Esophagus (tissue), 2 donors: ENCODE results near the gene AUTS2. TPM values are rescaled to one million over a fixed set of nuclear protein-coding genes. Genes with fewer than 3 reads are reported as not detected.

ENCODE experiments used
- H3K27ac ChIP-seq, 2 donors: one replicate each; pipeline ENCODE4 v1.5.1; 2013; ENCODE audit warnings: low read depth in 2 of 2, mild to moderate bottlenecking in 2 of 2, inconsistent platforms in 1 of 2, low read length in 1 of 2, moderate library complexity in 1 of 2
- H3K27me3 ChIP-seq, 2 donors: one replicate each; pipeline ENCODE4 v1.6.1; 2013; ENCODE audit warnings: low read length in 2 of 2, control low read depth in 1 of 2, mild to moderate bottlenecking in 1 of 2; ENCODE audit not compliant: insufficient read depth in 2 of 2, control insufficient read depth in 1 of 2
- H3K36me3 ChIP-seq, 2 donors: one replicate each; pipeline ENCODE4 v1.6.1; 2013; ENCODE audit warnings: low read length in 1 of 2; ENCODE audit not compliant: control insufficient read depth in 2 of 2, insufficient read depth in 2 of 2
- H3K4me1 ChIP-seq, 2 donors: one replicate each; pipeline ENCODE4 v1.6.1; 2013; ENCODE audit warnings: low read length in 1 of 2; ENCODE audit not compliant: control insufficient read depth in 2 of 2, insufficient read depth in 2 of 2
- H3K4me3 ChIP-seq, 2 donors: one replicate each; pipeline ENCODE4 v1.5.1; 2013; ENCODE audit warnings: low read length in 2 of 2, mild to moderate bottlenecking in 2 of 2, low read depth in 1 of 2, moderate library complexity in 1 of 2
- H3K9me3 ChIP-seq, 2 donors: one replicate each; pipeline ENCODE4 v1.6.1; 2013; ENCODE audit warnings: mild to moderate bottlenecking in 2 of 2, low read depth in 1 of 2, low read length in 1 of 2, moderate library complexity in 1 of 2; ENCODE audit not compliant: control insufficient read depth in 2 of 2, insufficient read depth in 1 of 2
- WGBS, 2 donors: extraction: QIAGEN DNeasy Blood & Tissue Kit; methylation state at CpG; one replicate each; pipeline ENCODE4 v1.1.7; 2013; 5-methylcytosine and 5-hydroxymethylcytosine counted together
- polyA plus RNA-seq, 2 donors: library from polyadenylated mRNA; stranded (reverse); fragments of 200-250 nt; gene quantifications; one replicate each; pipeline ENCODE4 v1.2.3, GENCODE V29; 2013
- donor health status: healthy with polysubstance abuse.
- donor health status: Bipolar disorder and iron deficiency.

AUTS2 gene
- polyA plus RNA-seq, 2 donors: 8.3 to 15.6 TPM

GRCh38 chr7:70014472-70015177 is 416.4 kb downstream of the AUTS2 start:
- Histone ChIP-seq H3K27me3 (no peaks in the 10 kb centered on the region), H3K4me1 (no peaks in the 10 kb centered on the region), H3K4me3 (no peak overlapping the region), H3K9me3 (no peaks in the 10 kb centered on the region), H3K27ac (no peak overlapping the region), H3K36me3 (no peaks in the 10 kb centered on the region)
- 49 to 55% methylated on average over 3 of the region's 3 CpGs for WGBS, 2 donors

GRCh38 chr7:70015353-70015752 is 417.1 kb downstream of the AUTS2 start:
- Histone ChIP-seq H3K4me1 (no peaks in the 10 kb centered on the region), H3K4me3 (no peak overlapping the region), H3K9me3 (no peaks in the 10 kb centered on the region), H3K27ac (no peak overlapping the region), H3K36me3 (no peaks in the 10 kb centered on the region), H3K27me3 (no peaks in the 10 kb centered on the region)
- 27 to 33% methylated on average over 1 of the region's 1 CpG for WGBS, 2 donors

GRCh38 chr7:70016044-70016770 is 417.9 kb downstream of the AUTS2 start:
- 48 to 56% methylated on average over 6 of the region's 6 CpGs for WGBS, 2 donors
- H3K4me1 ChIP-seq: no peaks in the 10 kb centered on the region
- no peaks in the 10 kb centered on the region for H3K36me3 ChIP-seq
- no peaks in the 10 kb centered on the region for H3K9me3 ChIP-seq
- no peak overlapping the region for H3K27ac ChIP-seq
- no peaks in the 10 kb centered on the region for H3K27me3 ChIP-seq
- no peak overlapping the region for H3K4me3 ChIP-seq

- Histone ChIP-seq H3K27ac (no peak overlapping the region), H3K9me3 (no peaks in the 10 kb centered on the region)
Observed at GRCh38 chr7:70017357-70017756, 419.1 kb downstream of the AUTS2 start.

GRCh38 chr7:70018700-70019099 is 420.4 kb downstream of the AUTS2 start:
- no peaks in the 10 kb centered on the region for H3K9me3 ChIP-seq
- no peak overlapping the region for H3K4me3 ChIP-seq
- H3K36me3 ChIP-seq: no peaks in the 10 kb centered on the region
- H3K4me1 ChIP-seq: no peaks in the 10 kb centered on the region
- H3K27me3 ChIP-seq: no peaks in the 10 kb centered on the region
- no peak overlapping the region for H3K27ac ChIP-seq
- WGBS, 2 donors: 78 to 80% methylated on average over 1 of the region's 1 CpG

More at GRCh38 chr7:70017357-70017756, 419.1 kb downstream of the AUTS2 start:
- WGBS, 2 donors: 43 to 47% methylated on average over 3 of the region's 3 CpGs
- Histone ChIP-seq H3K36me3 (no peaks in the 10 kb centered on the region), H3K4me3 (no peak overlapping the region), H3K4me1 (no peaks in the 10 kb centered on the region), H3K27me3 (no peaks in the 10 kb centered on the region)

GRCh38 chr7:70027867-70028266 is 429.6 kb downstream of the AUTS2 start:
- Histone ChIP-seq H3K4me3 (no peak overlapping the region), H3K36me3 (no peaks in the 10 kb centered on the region), H3K4me1 (no peaks in the 10 kb centered on the region), H3K27me3 (peaks cover 0 to 2% of the 10 kb centered on the region in 2 donors), H3K9me3 (no peaks in the 10 kb centered on the region), H3K27ac (no peak overlapping the region)
- WGBS, 2 donors: 45 to 50% methylated on average over 4 of the region's 4 CpGs

GRCh38 chr7:70028620-70029019 is 430.3 kb downstream of the AUTS2 start:
- Histone ChIP-seq H3K4me3 (no peak overlapping the region), H3K4me1 (no peaks in the 10 kb centered on the region), H3K36me3 (no peaks in the 10 kb centered on the region), H3K9me3 (no peaks in the 10 kb centered on the region), H3K27ac (no peak overlapping the region), H3K27me3 (peaks cover 0 to 2% of the 10 kb centered on the region in 2 donors)
- 92 to 94% methylated on average over 2 of the region's 2 CpGs for WGBS, 2 donors

GRCh38 chr7:70029993-70030392 is 431.7 kb downstream of the AUTS2 start:
- Histone ChIP-seq H3K4me1 (no peaks in the 10 kb centered on the region), H3K9me3 (no peaks in the 10 kb centered on the region), H3K36me3 (no peaks in the 10 kb centered on the region), H3K27ac (no peak overlapping the region), H3K4me3 (no peak overlapping the region), H3K27me3 (peaks cover 0 to 2% of the 10 kb centered on the region in 2 donors)
- 85 to 88% methylated on average over 1 of the region's 1 CpG for WGBS, 2 donors

GRCh38 chr7:70030745-70031144 is 432.5 kb downstream of the AUTS2 start:
- no peak overlapping the region for H3K4me3 ChIP-seq
- no peaks in the 10 kb centered on the region for H3K9me3 ChIP-seq
- peaks cover 0 to 2% of the 10 kb centered on the region in 2 donors for H3K27me3 ChIP-seq
- no peak overlapping the region for H3K27ac ChIP-seq
- no peaks in the 10 kb centered on the region for H3K4me1 ChIP-seq
- no peaks in the 10 kb centered on the region for H3K36me3 ChIP-seq
- WGBS, 2 donors: 84 to 87% methylated on average over 3 of the region's 3 CpGs

GRCh38 chr7:70031245-70031644 is 433.0 kb downstream of the AUTS2 start:
- 86 to 92% methylated on average over 4 of the region's 4 CpGs for WGBS, 2 donors
- Histone ChIP-seq H3K27me3 (peaks cover 0 to 2% of the 10 kb centered on the region in 2 donors), H3K27ac (no peak overlapping the region), H3K4me1 (no peaks in the 10 kb centered on the region), H3K9me3 (no peaks in the 10 kb centered on the region), H3K36me3 (no peaks in the 10 kb centered on the region), H3K4me3 (no peak overlapping the region)
